IMR-90 (cell line): ENCODE data around the gene ZNF497. TPM values are rescaled to one million over a fixed set of nuclear protein-coding genes. Genes with fewer than 3 reads are reported as not detected.

Experiments
- ATAC-seq: fragments of 200-7000 bp; cut with Tn5 transposase; 2 replicates; pipeline ENCODE4 v1.9.1; 2020; ENCODE audit warnings: low read depth, mild to moderate bottlenecking, moderate library complexity
- BruUV-seq: library from RNA; stranded (reverse); fragments of 400-500 nt; replicated peaks from 2 replicates; lab custom pipeline; 2021; lab: Mats Ljungman, UMichigan
- CTCF ChIA-PET: fragments of 300-600 bp; formaldehyde crosslinking; extraction: SDS; loops from one replicate; lab custom pipeline; 2021; ENCODE audit warnings: antibody characterized with exemption; lab: Yijun Ruan, JAX
- POLR2A ChIA-PET: fragments of 300-600 bp; sonication (Branson Sonifier 250); formaldehyde crosslinking; loops from one replicate; lab custom pipeline; 2022; ENCODE audit warnings: antibody characterized with exemption; ENCODE audit not compliant: unreplicated experiment; lab: Charles Lee
- DNase-seq: peaks from one replicate; pipeline ENCODE4 v3.0.0; 2013
- H2AFZ ChIP-seq: replicated peaks from 2 replicates; pipeline ENCODE3; 2013; ENCODE audit warnings: low read length, mild to moderate bottlenecking; ENCODE audit not compliant: poor library complexity
- H2AK5ac ChIP-seq: 2 replicates; pipeline ENCODE4 v1.6.1; 2013; ENCODE audit warnings: low read depth, low read length, inconsistent platforms
- H2AK9ac ChIP-seq: replicated peaks from 2 replicates; pipeline ENCODE3; 2013; ENCODE audit warnings: mild to moderate bottlenecking, low read depth, low read length, moderate library complexity; ENCODE audit not compliant: poor library complexity
- H2BK120ac ChIP-seq: 2 replicates; pipeline ENCODE4 v1.6.1; 2013; ENCODE audit warnings: low read depth, low read length, inconsistent platforms
- H2BK15ac ChIP-seq: 3 replicates; pipeline ENCODE4 v1.6.1; 2013; ENCODE audit warnings: low read depth, low read length, inconsistent platforms
- H2BK20ac ChIP-seq: 2 replicates; pipeline ENCODE4 v1.6.1; 2013; ENCODE audit warnings: low read depth, mild to moderate bottlenecking, inconsistent platforms, low read length, moderate library complexity
- H2BK5ac ChIP-seq: 2 replicates; pipeline ENCODE4 v1.6.1; 2013; ENCODE audit warnings: mild to moderate bottlenecking, low read depth, low read length, inconsistent platforms; ENCODE audit not compliant: poor library complexity, severe bottlenecking
- H3K14ac ChIP-seq: replicated peaks from 2 replicates; pipeline ENCODE4 v1.6.1; 2013; ENCODE audit warnings: low read depth, low read length, inconsistent platforms
- H3K18ac ChIP-seq: 2 replicates; pipeline ENCODE4 v1.6.1; 2013; ENCODE audit warnings: low read depth, low read length, control low read depth
- H3K23ac ChIP-seq: 2 replicates; pipeline ENCODE4 v1.6.1; 2013; ENCODE audit warnings: low read depth, low read length, inconsistent platforms
- H3K27ac ChIP-seq: 2 replicates; pipeline ENCODE4 v1.5.1; 2013; ENCODE audit warnings: mild to moderate bottlenecking, control low read depth, low read length; ENCODE audit not compliant: insufficient read depth
- H3K27me3 ChIP-seq: 2 replicates; pipeline ENCODE4 v1.6.1; 2013; ENCODE audit warnings: low read length; ENCODE audit not compliant: control insufficient read depth, insufficient read depth
- H3K36me3 ChIP-seq: 2 replicates; pipeline ENCODE4 v1.6.1; 2013; ENCODE audit warnings: low read length, mixed read lengths; ENCODE audit not compliant: control insufficient read depth, insufficient read depth
- H3K4ac ChIP-seq: 2 replicates; pipeline ENCODE4 v1.6.1; 2013; ENCODE audit warnings: low read depth, low read length, inconsistent platforms
- H3K4me1 ChIP-seq: 2 replicates; pipeline ENCODE4 v1.6.1; 2013; ENCODE audit warnings: low read length, mixed read lengths; ENCODE audit not compliant: control insufficient read depth, insufficient read depth
- H3K4me2 ChIP-seq: 2 replicates; pipeline ENCODE4 v1.6.1; 2013; ENCODE audit warnings: low read depth, mild to moderate bottlenecking, control low read depth, low read length, moderate library complexity
- H3K4me3 ChIP-seq: 2 replicates; pipeline ENCODE4 v1.5.1; 2013; ENCODE audit warnings: low read depth, mild to moderate bottlenecking, control low read depth, low read length, moderate library complexity; ENCODE audit not compliant: insufficient read depth
- H3K56ac ChIP-seq: 2 replicates; pipeline ENCODE4 v1.6.1; 2013; ENCODE audit warnings: low read length, inconsistent platforms; ENCODE audit not compliant: insufficient read depth; ENCODE audit errors: extremely low read depth
- H3K79me1 ChIP-seq, 2 experiments: 2 replicates each; pipeline ENCODE4 v1.6.1; 2013; ENCODE audit warnings: low read length in 2 of 2, inconsistent platforms in 1 of 2, low read depth in 1 of 2
- H3K9ac ChIP-seq: 2 replicates; pipeline ENCODE4 v1.6.1; 2013; ENCODE audit warnings: low read depth, low read length, control low read depth
- H3K9me1 ChIP-seq: 2 replicates; pipeline ENCODE4 v1.6.1; 2013; ENCODE audit warnings: low read length, inconsistent platforms; ENCODE audit not compliant: insufficient read depth
- H3K9me3 ChIP-seq: 2 replicates; pipeline ENCODE4 v1.6.1; 2013; ENCODE audit warnings: low read length; ENCODE audit not compliant: control insufficient read depth, insufficient read depth
- H4K20me1 ChIP-seq: 2 replicates; pipeline ENCODE4 v1.6.1; 2013; ENCODE audit warnings: low read length, inconsistent platforms; ENCODE audit not compliant: insufficient read depth
- H4K5ac ChIP-seq: 2 replicates; pipeline ENCODE4 v1.6.1; 2013; ENCODE audit warnings: mild to moderate bottlenecking, low read depth, low read length, control low read depth
- H4K8ac ChIP-seq, 2 experiments: 2 replicates each; pipeline ENCODE4 v1.6.1; 2013; ENCODE audit warnings: low read depth in 2 of 2, low read length in 2 of 2, control low read depth in 1 of 2, inconsistent platforms in 1 of 2
- H4K91ac ChIP-seq: 2 replicates; pipeline ENCODE4 v1.6.1; 2013; ENCODE audit warnings: low read depth, low read length, inconsistent platforms; ENCODE audit not compliant: insufficient read depth
- BHLHE40 ChIP-seq: fragments of 150-350 bp; IDR thresholded peaks from 2 replicates; pipeline ENCODE4 v1.6.1; 2016; ENCODE audit warnings: mild to moderate bottlenecking, low read depth, low read length
- CEBPB ChIP-seq: IDR thresholded peaks from 2 replicates; pipeline ENCODE4 v1.6.1; 2012; ENCODE audit warnings: low read depth, low read length, improper control_type of control experiment
- CHD1 ChIP-seq: IDR thresholded peaks from 2 replicates; pipeline ENCODE4 v1.6.1; 2012; ENCODE audit warnings: low read depth, low read length, improper control_type of control experiment
- CTCF ChIP-seq: conservative IDR thresholded peaks from 2 replicates; pipeline ENCODE4 v1.5.1; 2012; ENCODE audit warnings: mild to moderate bottlenecking, low read depth, low read length, improper control_type of control experiment
- ELK1 ChIP-seq: fragments of 150-350 bp; IDR thresholded peaks from 2 replicates; pipeline ENCODE4 v1.6.1; 2016; ENCODE audit warnings: low read depth, mild to moderate bottlenecking, low read length, moderate library complexity, borderline replicate concordance
- FOS ChIP-seq: fragments of 150-350 bp; IDR thresholded peaks from 2 replicates; pipeline ENCODE4 v1.6.1; 2016; ENCODE audit warnings: low read depth, low read length
- MAFK ChIP-seq: IDR thresholded peaks from 2 replicates; pipeline ENCODE4 v1.6.1; 2012; ENCODE audit warnings: low read depth, low read length, improper control_type of control experiment
- MAZ ChIP-seq: IDR thresholded peaks from 2 replicates; pipeline ENCODE4 v1.6.1; 2012; ENCODE audit warnings: low read depth, mild to moderate bottlenecking, low read length, improper control_type of control experiment, moderate library complexity, borderline replicate concordance
- MXI1 ChIP-seq: IDR thresholded peaks from 2 replicates; pipeline ENCODE4 v1.6.1; 2012; ENCODE audit warnings: low read depth, mild to moderate bottlenecking, low read length, moderate library complexity, borderline replicate concordance
- NFE2L2 ChIP-seq: fragments of 150-350 bp; IDR thresholded peaks from 2 replicates; pipeline ENCODE4 v1.6.1; 2016; ENCODE audit warnings: low read depth, mild to moderate bottlenecking, low read length
- POLR2A ChIP-seq: IDR thresholded peaks from 2 replicates; pipeline ENCODE4 v1.6.1; 2012; ENCODE audit warnings: mild to moderate bottlenecking, low read depth, low read length
- RAD21 ChIP-seq: IDR thresholded peaks from 2 replicates; pipeline ENCODE4 v1.6.1; 2012; ENCODE audit warnings: low read length, improper control_type of control experiment
- RCOR1 ChIP-seq: IDR thresholded peaks from 2 replicates; pipeline ENCODE4 v1.6.1; 2012; ENCODE audit warnings: mild to moderate bottlenecking, low read length, improper control_type of control experiment; ENCODE audit not compliant: insufficient replicate concordance
- RFX5 ChIP-seq: IDR thresholded peaks from 2 replicates; pipeline ENCODE4 v1.8.0; 2012; ENCODE audit warnings: low read depth, mild to moderate bottlenecking, low read length, moderate library complexity
- SMC3 ChIP-seq: fragments of 150-350 bp; IDR thresholded peaks from 2 replicates; pipeline ENCODE4 v1.6.1; 2016; ENCODE audit warnings: low read depth, mild to moderate bottlenecking, antibody characterized with exemption, low read length, moderate library complexity
- USF2 ChIP-seq: fragments of 150-350 bp; IDR thresholded peaks from 2 replicates; pipeline ENCODE4 v1.6.1; 2017; ENCODE audit warnings: mild to moderate bottlenecking, antibody characterized with exemption, low read length, low read depth
- WGBS, 2 experiments: methylation state at CpG; one replicate each; pipeline versions ENCODE4 v1.1.5 to v1.1.7; 2013; ENCODE audit warnings: missing lambda C conversion rate in 2 of 2; ENCODE audit not compliant: insufficient read length in 1 of 2; ENCODE audit errors: extremely low coverage in 2 of 2; 5-methylcytosine and 5-hydroxymethylcytosine counted together
- dilution Hi-C: fragments of 300-500 bp; cut with HindIII; formaldehyde crosslinking; loops from one replicate; pipeline ENCODE4 v1.14.3; 2018; ENCODE audit warnings: low sequenced_read_pairs; ENCODE audit not compliant: unreplicated experiment
- in situ Hi-C: fragments of 300-500 bp; cut with MboI; formaldehyde crosslinking; loops from 3 replicates; pipeline ENCODE4 v1.14.3; 2019; ENCODE audit warnings: low sequenced_read_pairs, inconsistent platforms, mixed read lengths
- intact Hi-C: fragments of 100-400 bp; cut with micrococcal nuclease; formaldehyde crosslinking; loops from 2 replicates; pipeline ENCODE4 v1.10.0; 2022
- polyA plus RNA-seq, 3 experiments: library from polyadenylated mRNA; depleted of rRNA; stranded (reverse); fragments of >200 nt; gene quantifications; 2 replicates each; pipeline ENCODE4 v1.2.3, GENCODE V29; 2012; ENCODE audit warnings: low replicate concordance in 1 of 3
- total RNA-seq: library from RNA; depleted of rRNA; stranded (reverse); fragments of >200 nt; gene quantifications from 2 replicates; pipeline ENCODE4 v1.2.3, GENCODE V29; 2012

Gene ZNF497
- total and polyA plus RNA-seq, 2 of the 4 experiments (the other 2 are of a cell fraction) = 0.18 to 0.24 TPM

GRCh38 chr19:58319241-58319640 is 43.3 kb downstream of the ZNF497 start:
- Histone ChIP-seq H2BK15ac (no peak overlapping the region), H3K9me3 (no peaks in the 10 kb centered on the region), H2AK9ac (no peak overlapping the region), H3K23ac (no peak overlapping the region), H2BK120ac (no peak overlapping the region), H3K36me3 (peaks cover 23% of the 10 kb centered on the region), H2BK20ac (no peak overlapping the region), H3K79me1 (peaks cover 14 to 34% of the 10 kb centered on the region in 2 experiments; a peak in 3 of 4 replicates), H2BK5ac (no peak overlapping the region), H3K56ac (no peak overlapping the region), H4K91ac (no peak overlapping the region), H3K4me3 (no peak overlapping the region), H3K9ac (no peak overlapping the region), H2AK5ac (no peak overlapping the region), H3K27ac (no peak overlapping the region), H3K4me2 (no peak overlapping the region), H3K4me1 (no peaks in the 10 kb centered on the region), H4K8ac (no peak overlapping the region), H3K18ac (no peak overlapping the region), H4K5ac (no peak overlapping the region), H2AFZ (no peak overlapping the region), H3K27me3 (no peaks in the 10 kb centered on the region), H3K9me1 (0 out of 2 replicates have a peak, but pooled peaks cover 10% of the 10 kb centered on the region), H4K20me1 (peaks cover 28% of the 10 kb centered on the region), H3K14ac (no peak overlapping the region), H3K4ac (no peak overlapping the region)
- TF ChIP-seq ELK1 (no peak), BHLHE40 (no peak), RFX5 (no peak), CEBPB (no peak), MAZ (no peak), FOS (no peak), RCOR1 (no peak), USF2 (no peak), POLR2A (no peak), NFE2L2 (no peak), RAD21 (no peak), MXI1 (no peak), MAFK (no peak), SMC3 (no peak), CTCF (no peak), CHD1 (no peak)
- DNase-seq = no peak
- WGBS, 2 experiments = 97% methylated on average over 8 of the region's 10 CpGs; no CpG with 5 or more reads in 1 of the 2 experiments
- ATAC-seq = no peak
- POLR2A ChIA-PET = no interaction called here
- in situ Hi-C loops = no loop called here
- intact Hi-C loops = no loop called here
- no TSS peak for BruUV-seq
- dilution Hi-C loops = no loop called here
- CTCF ChIA-PET = no interaction called here
